ENCODE measurements around the gene CCL25.

The CCL25 gene

GRCh38 chr19:8085598-8086408 lies 33.2 kb downstream of the CCL25 start:
- DNase-seq (ENCODE audit: low read depth) = no peak
- TF ChIP-seq CTCF (IDR thresholded peaks at IDR 0.05; ENCODE audit: control insufficient read depth, insufficient read depth, low read depth, low read length, missing control alignments) = no peak
- H3K4me3 ChIP-seq (ENCODE audit: control insufficient read depth, low read depth, low read length) = no peak overlapping the region

DNA sequence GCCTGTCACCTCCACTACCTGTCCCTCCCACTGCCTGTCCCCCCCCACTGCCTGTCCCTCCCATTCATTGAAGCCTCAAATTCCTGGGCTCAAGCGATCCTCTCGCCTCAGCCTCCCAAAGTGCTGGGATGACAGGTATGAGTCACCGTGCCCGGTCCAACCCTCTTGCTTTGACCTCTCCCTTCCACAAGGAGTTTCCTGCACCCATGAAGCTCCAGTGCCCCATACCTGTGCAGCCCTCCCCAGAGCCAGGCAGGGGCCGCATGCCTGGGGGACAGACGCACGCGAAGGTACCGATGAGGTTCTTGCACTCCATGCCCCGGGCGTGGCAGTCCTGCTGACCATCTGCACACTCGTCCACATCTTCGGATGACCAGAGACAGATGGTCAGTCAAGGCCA lies 34.3 kb downstream of the CCL25 start:
- H3K4me3 ChIP-seq (ENCODE audit: control insufficient read depth, low read depth, low read length) = no peak overlapping the region
- no peak for TF ChIP-seq CTCF (IDR thresholded peaks at IDR 0.05; ENCODE audit: control insufficient read depth, insufficient read depth, low read depth, low read length, missing control alignments)
- DNase-seq (ENCODE audit: low read depth) = no peak

- no peak for TF ChIP-seq CTCF (IDR thresholded peaks at IDR 0.05; ENCODE audit: control insufficient read depth, insufficient read depth, low read depth, low read length, missing control alignments)
- H3K4me3 ChIP-seq (ENCODE audit: control insufficient read depth, low read depth, low read length) = no peak overlapping the region
- no peak for DNase-seq (ENCODE audit: low read depth)
Observed at GRCh38 chr19:8087876-8088275, 35.3 kb downstream of the CCL25 start.

DNA sequence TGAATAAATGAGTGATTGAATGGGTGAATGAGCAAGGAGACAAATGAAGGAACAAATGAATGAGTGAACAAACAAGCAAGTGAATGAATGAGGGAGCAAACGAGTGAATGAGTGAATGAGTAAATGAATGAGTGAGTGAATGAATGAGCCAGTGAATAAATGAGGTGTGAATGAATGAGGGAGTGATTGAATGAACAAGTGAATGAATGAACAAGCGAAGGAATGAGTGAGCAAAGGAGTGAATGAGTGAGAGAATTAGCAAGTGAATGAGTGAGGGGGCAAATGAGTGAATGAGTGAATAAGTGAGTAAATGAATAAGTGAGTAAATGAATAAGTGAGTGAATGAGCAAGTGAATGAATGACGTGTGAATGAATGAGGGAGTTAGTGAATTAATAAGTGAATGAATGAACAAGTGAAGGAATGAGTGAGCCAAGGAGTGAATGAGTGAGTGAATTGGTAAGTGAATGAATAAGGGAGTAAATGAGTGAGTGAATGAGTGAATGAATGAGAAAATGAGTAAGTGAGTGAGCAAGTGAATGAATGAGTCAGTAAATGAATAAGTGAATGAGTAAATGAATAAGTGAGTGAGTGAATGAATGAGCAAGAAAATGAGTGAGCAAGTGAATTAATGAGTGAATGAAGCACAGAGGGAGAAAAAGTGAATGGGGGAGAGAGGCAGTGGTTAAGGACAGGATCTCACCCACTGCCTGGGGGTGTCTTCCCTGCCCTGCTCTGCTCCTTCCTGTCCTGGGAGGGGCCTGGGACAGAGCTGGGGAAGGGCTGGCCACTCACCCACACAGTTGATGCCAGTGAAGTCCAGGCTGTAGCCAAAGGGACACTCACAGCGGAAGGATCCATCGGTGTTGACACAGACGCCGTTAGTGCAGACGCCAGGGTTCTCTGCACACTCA lies 36.4 kb downstream of the CCL25 start:
- TF ChIP-seq CTCF (IDR thresholded peaks at IDR 0.05; ENCODE audit: control insufficient read depth, insufficient read depth, low read depth, low read length, missing control alignments) = no peak
- H3K4me3 ChIP-seq (ENCODE audit: control insufficient read depth, low read depth, low read length) = no peak overlapping the region
- DNase-seq (ENCODE audit: low read depth) = no peak

DNA sequence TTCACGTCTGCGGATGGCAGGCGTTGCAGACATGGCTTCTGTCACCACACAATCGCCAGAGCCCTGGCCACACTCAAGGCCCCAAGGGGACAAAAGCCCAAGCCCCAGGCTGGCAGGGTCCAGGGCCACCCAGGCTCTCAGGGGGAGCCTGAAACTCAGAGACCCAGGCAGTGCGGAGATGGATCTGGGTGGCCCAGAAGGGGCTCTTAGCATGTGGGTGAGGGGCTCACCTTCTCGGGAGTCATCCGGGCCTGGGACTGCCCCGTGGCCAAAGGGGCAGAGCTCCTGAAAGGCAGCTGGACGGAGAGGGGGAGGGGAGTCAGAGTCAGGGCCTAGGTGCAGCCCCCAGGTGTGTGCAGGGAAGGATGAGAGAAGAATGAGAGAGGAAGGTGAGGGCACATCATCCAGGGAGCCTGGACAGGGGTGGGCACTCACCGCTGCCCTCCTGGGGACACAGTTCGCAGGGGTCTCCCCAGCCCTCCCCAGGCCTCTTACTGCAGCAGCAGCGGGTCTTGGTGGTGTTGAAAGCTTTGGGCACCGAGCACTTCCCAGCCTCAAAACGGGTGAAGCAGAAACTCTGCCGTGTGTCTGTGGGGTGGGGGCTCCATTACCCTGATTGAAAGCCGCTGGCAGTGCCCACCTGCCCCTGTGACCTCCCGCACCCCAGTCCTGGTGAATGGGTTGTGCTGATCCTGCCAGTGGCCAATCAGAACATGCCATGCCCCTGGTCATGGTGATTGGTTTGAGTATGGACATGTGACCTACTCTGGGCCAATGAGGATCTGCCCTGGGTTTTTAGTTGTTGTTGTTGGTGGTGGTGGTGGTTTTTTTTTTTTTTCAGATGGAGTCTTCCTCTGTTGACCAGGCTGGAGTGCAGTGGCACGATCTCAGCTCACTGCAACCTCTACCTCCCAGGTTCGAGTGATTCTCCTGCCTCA lies 37.4 kb downstream of the CCL25 start:
- H3K4me3 ChIP-seq (ENCODE audit: control insufficient read depth, low read depth, low read length) = no peak overlapping the region
- no peak for TF ChIP-seq CTCF (IDR thresholded peaks at IDR 0.05; ENCODE audit: control insufficient read depth, insufficient read depth, low read depth, low read length, missing control alignments)
- no peak for DNase-seq (ENCODE audit: low read depth)

GRCh38 chr19:8090950-8091349 lies 38.4 kb downstream of the CCL25 start:
- no peak for TF ChIP-seq CTCF (IDR thresholded peaks at IDR 0.05; ENCODE audit: control insufficient read depth, insufficient read depth, low read depth, low read length, missing control alignments)
- no peak overlapping the region for H3K4me3 ChIP-seq (ENCODE audit: control insufficient read depth, low read depth, low read length)
- no peak for DNase-seq (ENCODE audit: low read depth)

Data from AG09309 (cell line).